ENCODE data around the gene MACO1. TPM values are rescaled to one million over a fixed set of nuclear protein-coding genes. Genes with fewer than 3 reads are reported as not detected.

Gene MACO1
- total RNA-seq, 1 donor from 2014 or later = 24.9 TPM

DNA sequence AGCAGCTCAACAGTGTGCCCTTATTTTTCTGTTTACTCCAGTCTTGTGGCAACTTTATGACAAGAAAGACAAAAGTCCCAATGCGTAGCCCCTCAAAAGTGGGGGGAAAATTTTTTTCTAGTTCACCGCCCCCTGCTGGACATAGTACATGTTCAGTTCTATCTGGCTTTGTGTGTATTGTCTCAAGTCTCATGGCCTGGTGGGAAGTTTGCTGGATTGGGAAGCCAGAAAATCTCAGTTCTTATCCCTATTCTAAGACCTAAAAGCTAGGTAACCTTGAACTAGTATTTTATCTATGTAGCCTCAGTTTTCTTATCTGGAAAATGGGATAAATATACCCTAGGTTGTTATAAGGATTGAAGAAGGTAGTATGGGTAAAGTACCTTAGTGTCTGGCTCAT is 56.9 kb downstream of the MACO1 start:
- H3K4me3 ChIP-seq (ENCODE audit: low read depth, low read length) = no peak overlapping the region
- peaks cover 2% of the 10 kb centered on the region for H3K36me3 ChIP-seq (ENCODE audit: control insufficient read depth, insufficient read depth, low read length)
- TF ChIP-seq CTCF (IDR thresholded peaks at IDR 0.05; ENCODE audit: insufficient read depth, low read length, poor library complexity, severe bottlenecking) = peak; percentile 39
- no peaks in the 10 kb centered on the region for H3K27me3 ChIP-seq (ENCODE audit: control insufficient read depth, insufficient read depth, low read length)
- DNase-seq (ENCODE audit: low read depth) = no peak

GRCh38 chr1:25492323-25492722 is 61.6 kb downstream of the MACO1 start:
- TF ChIP-seq CTCF (IDR thresholded peaks at IDR 0.05; ENCODE audit: insufficient read depth, low read length, poor library complexity, severe bottlenecking) = no peak
- H3K36me3 ChIP-seq (ENCODE audit: control insufficient read depth, insufficient read depth, low read length) = peaks cover 2% of the 10 kb centered on the region
- H3K4me3 ChIP-seq (ENCODE audit: low read depth, low read length) = no peak overlapping the region
- DNase-seq (ENCODE audit: low read depth) = no peak
- H3K27me3 ChIP-seq (ENCODE audit: control insufficient read depth, insufficient read depth, low read length) = no peaks in the 10 kb centered on the region

GRCh38 chr1:25494952-25495351 is 64.3 kb downstream of the MACO1 start:
- Histone ChIP-seq H3K36me3 (ENCODE audit: control insufficient read depth, insufficient read depth, low read length) (peaks cover 2% of the 10 kb centered on the region), H3K4me3 (ENCODE audit: low read depth, low read length) (no peak overlapping the region), H3K27me3 (ENCODE audit: control insufficient read depth, insufficient read depth, low read length) (no peaks in the 10 kb centered on the region)
- TF ChIP-seq CTCF (IDR thresholded peaks at IDR 0.05; ENCODE audit: insufficient read depth, low read length, poor library complexity, severe bottlenecking) = no peak
- DNase-seq (ENCODE audit: low read depth) = no peak

DNA sequence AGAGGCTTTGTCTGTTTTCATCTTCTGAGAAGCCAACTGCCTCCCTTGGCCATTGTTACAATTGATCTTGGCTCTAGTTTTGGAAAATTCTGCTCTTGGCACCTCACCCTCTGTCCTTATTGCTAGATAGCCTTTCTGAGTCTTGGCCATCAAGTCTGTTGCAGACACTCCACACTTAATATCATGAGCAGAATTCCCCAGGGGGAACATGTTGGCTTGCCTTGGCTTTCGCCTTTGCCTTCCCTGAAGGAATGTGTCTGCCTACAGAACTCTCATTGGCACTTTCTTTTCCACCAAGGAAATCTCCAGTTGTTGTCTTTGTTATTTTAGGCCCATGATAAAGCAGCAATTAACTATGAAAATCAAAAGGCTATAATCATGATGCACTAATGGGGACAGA is 70.0 kb downstream of the MACO1 start:
- no peak for TF ChIP-seq CTCF (IDR thresholded peaks at IDR 0.05; ENCODE audit: insufficient read depth, low read length, poor library complexity, severe bottlenecking)
- Histone ChIP-seq H3K4me3 (ENCODE audit: low read depth, low read length) (no peak overlapping the region), H3K27me3 (ENCODE audit: control insufficient read depth, insufficient read depth, low read length) (no peaks in the 10 kb centered on the region), H3K36me3 (ENCODE audit: control insufficient read depth, insufficient read depth, low read length) (peaks cover 1% of the 10 kb centered on the region)
- no peak for DNase-seq (ENCODE audit: low read depth)

GRCh38 chr1:25501235-25502058 is 70.8 kb downstream of the MACO1 start:
- no peak for DNase-seq (ENCODE audit: low read depth)
- peak; percentile 10 for TF ChIP-seq CTCF (IDR thresholded peaks at IDR 0.05; ENCODE audit: insufficient read depth, low read length, poor library complexity, severe bottlenecking)

DNA sequence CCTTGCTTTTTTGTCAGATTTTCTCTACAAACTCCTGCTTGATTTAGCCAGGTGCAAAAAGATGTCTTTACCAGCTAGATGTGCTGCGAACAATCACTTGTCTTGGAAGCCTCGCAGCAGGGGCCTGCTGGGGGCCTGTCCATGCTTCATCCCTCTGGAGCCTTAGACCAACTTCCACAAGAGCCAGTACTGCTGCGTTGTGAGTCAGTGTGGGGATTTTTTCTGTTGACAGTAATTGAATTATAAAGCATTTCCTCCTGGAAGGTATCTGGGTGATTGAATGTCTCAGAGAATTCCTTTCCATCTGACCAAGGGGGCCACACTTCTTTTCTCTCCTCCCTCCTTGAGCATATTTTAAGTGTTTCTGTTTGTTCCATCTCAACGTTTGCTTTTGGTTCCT is 72.3 kb downstream of the MACO1 start:
- Histone ChIP-seq H3K4me3 (ENCODE audit: low read depth, low read length) (no peak overlapping the region), H3K36me3 (ENCODE audit: control insufficient read depth, insufficient read depth, low read length) (peaks cover 1% of the 10 kb centered on the region), H3K27me3 (ENCODE audit: control insufficient read depth, insufficient read depth, low read length) (no peaks in the 10 kb centered on the region)
- TF ChIP-seq CTCF (IDR thresholded peaks at IDR 0.05; ENCODE audit: insufficient read depth, low read length, poor library complexity, severe bottlenecking) = no peak
- DNase-seq (ENCODE audit: low read depth) = no peak

More at GRCh38 chr1:25501235-25502058, 70.8 kb downstream of the MACO1 start:
- H3K27me3 ChIP-seq (ENCODE audit: control insufficient read depth, insufficient read depth, low read length) = no peaks in the 10 kb centered on the region
- peaks cover 1% of the 10 kb centered on the region for H3K36me3 ChIP-seq (ENCODE audit: control insufficient read depth, insufficient read depth, low read length)
- no peak overlapping the region for H3K4me3 ChIP-seq (ENCODE audit: low read depth, low read length)
